ENCODE measurements around the gene RXRB.

The RXRB gene

DNA sequence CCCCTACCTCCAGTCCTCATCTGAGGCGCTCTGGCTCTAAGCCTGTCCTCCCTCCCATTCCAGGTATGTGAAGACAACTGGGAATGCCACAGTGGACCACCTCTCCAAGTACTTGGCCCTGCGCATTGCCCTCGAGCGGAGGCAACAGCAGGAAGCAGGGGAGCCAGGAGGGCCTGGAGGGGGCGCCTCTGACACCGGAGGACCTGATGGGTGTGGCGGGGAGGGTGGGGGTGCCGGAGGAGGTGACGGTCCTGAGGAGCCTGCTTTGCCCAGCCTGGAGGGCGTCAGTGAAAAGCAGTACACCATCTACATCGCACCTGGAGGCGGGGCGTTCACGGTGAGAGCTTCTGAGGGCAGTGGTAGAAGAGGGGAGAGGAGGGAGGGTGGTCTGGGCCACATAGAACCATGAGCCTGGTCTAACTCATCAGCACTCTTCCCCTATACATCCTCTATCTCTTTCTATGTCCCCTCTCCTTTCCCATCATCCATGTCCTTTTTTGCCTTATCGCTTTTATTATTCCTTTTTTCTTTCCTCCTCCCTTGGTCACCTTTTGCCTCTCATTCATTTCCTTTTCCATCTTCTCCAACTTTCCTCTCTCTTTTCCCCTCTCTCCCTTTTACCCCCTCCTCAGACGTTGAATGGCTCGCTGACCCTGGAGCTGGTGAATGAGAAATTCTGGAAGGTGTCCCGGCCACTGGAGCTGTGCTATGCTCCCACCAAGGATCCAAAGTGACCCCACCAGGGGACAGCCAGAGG is 11.4 kb upstream of the RXRB start:
- no peak for DNase-seq (ENCODE audit: low read depth in 2 of 2, low spot score in 1 of 2)

DNA sequence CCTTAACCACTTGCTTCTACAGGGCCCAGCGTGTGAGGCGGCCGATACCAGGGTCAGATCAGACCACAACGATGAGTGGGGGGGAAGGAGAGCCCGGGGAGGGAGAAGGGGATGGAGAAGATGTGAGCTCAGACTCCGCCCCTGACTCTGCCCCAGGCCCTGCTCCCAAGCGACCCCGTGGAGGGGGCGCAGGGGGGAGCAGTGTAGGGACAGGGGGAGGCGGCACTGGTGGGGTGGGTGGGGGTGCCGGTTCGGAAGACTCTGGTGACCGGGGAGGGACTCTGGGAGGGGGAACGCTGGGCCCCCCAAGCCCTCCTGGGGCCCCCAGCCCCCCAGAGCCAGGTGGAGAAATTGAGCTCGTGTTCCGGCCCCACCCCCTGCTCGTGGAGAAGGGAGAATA is 10.7 kb upstream of the RXRB start:
- DNase-seq (ENCODE audit: low read depth in 2 of 2, low spot score in 1 of 2): no peak

DNA sequence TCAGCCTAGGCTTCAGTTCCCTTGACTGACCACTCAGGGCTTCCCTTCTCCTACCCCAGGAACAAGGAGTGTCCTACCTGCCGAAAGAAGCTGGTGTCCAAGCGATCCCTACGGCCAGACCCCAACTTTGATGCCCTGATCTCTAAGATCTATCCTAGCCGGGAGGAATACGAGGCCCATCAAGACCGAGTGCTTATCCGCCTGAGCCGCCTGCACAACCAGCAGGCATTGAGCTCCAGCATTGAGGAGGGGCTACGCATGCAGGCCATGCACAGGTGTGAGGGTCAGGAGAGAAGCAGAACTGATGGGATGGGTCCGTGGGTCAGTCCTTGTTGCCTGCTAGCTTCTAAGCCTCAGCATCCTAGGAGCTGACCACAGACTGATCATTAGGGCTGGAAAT is 9.4 kb upstream of the RXRB start:
- DNase-seq (ENCODE audit: low read depth in 2 of 2, low spot score in 1 of 2): no peak

DNA sequence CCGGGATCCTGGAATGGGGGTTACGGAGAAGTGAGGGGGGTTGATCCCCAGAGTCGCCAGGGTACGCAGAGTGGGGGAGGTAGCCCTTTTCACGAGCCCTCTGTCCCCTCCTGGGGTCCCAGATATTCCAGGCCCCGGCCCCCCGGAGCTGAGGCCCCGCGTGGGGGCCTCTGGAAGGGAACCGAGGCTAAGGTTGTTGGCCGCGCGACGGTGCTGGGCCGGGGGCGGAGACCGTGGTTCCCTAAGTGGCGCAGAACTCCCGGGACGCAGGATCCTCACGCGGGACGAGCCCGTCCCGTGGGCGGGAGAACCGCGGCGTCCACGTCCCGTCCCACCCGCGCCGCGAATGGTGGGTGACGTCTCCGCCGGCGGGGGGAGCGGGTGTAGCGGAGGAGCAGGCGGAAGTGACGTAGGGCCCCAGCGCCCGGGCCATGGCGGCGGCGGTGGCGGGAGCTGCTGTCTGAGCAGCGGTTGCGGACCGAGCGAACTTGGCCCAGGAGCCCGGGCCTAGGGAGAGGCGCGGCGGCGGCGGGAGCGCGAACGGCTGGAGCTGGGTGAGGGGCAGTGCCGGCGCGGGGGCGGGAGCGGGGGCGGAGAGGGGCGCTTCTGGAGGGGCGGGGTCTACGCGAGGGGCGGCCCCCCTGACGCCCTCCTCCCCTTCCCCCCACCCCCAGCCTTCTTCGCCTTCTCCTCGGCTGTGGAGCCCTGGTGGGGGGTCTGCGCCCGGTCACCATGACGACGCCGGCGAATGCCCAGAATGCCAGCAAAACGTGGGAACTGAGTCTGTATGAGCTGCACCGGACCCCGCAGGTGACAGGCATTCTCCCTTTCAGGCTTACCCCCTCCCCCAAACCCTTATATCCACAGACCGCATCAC is 7.9 kb upstream of the RXRB start, which contains the start of gene RING1:
Gene RING1, plus strand, starts transcription at position 410 of the 877 bp plus-strand sequence. Its CDS starts 323 bp downstream, at position 733.
- peak; percentile 71 for DNase-seq (ENCODE audit: low read depth in 2 of 2, low spot score in 1 of 2)

DNA sequence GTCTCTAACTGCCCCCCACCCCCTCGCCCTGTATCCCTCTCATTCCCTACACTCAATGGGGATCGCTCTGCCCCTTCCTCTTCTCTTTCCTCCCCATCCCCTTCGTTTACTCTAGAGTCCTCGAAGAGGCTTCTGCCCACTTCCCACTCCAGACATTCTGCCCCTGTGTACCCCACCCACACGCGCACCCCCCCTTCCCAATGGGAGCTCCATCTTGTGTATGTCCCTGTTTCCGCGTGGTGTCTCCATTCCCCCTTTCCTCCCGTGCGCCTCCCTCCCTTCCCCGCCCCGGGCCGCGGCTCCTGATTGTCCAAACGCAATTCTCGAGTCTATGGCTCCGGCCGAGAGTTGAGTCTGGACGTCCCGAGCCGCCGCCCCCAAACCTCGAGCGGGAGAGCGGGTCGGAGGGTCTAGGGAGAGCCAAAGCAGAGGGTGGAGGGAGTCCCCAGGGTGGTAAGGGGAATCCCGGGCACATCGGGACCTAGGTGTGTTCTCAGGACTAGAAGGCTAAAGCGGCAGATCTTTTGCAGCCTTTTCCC is 7.2 kb upstream of the RXRB start:
- no peak for DNase-seq (ENCODE audit: low read depth in 2 of 2, low spot score in 1 of 2)

DNA sequence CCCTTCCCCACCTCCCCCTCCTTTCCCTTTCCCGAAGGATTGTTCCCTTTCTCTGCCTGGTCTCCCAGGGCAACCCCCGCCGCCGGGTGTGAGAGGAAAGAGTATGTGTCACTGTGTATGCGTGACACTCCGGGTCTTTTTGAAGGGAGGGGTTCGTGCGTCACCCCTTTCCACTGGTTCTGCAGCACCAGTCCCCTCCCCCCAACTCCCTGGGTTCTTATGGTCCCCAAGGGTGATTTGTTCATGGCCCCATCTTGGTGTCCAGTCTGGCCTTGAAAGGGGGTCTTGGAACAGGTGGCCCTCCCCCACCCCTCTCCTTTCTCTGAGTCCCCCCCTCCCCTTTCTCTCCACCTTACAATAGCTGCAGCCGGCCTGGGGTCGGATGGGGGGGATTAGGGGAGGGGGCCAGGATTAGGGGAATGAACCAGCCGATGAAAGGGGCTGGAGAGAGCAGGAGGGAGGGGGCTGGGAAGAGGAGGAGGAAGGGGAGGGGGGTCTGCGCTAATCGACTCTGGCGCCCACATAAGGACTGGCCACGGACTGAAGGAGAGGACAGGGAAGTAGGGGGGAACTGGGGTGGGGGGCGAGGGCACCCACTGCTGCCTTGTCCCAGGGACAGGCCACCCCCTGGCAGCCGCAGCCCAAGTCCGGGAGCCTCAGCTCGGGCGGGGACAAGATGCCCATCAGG is 6.5 kb upstream of the RXRB start:
- no peak for DNase-seq (ENCODE audit: low read depth in 2 of 2, low spot score in 1 of 2)

DNA sequence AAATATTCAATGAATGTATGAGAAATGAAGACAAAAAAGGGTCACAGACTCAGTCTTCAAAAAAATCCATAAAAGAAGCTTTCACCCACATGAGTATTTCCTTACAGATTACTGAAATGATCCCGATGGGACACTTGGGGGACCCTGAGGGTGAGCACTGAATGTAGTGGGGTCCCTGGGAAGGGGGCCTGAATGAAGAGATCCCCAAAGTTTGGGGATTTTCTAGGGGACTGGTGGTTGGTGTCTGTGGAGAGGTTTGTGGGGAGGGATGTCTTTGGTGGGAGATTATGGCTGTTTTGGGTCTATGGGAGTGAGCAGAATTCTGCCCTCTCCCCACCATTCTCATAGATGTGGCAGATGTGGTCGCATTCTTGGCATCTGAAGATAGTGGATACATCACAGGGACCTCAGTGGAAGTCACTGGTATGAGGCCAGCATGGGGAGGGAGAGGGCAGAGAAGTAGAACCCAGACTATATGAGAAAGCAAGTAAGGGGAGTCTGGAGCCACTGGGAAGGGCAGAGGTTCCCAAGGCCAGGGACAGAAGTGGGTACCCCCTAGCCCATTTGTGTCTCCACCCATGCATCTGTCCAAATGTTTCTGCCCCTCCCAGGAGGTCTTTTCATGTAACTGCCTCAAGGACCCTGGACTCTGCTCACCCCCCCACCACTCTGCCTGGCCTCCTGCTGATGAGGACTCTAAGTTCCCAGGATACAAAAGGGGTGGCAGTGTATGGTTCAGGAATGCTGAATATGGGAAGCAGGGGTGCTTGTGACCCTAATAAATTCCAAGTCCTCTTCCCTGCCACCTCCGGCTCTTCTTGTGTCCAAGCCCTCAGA is 5.8 kb upstream of the RXRB start:
- DNase-seq (ENCODE audit: low read depth in 2 of 2, low spot score in 1 of 2): no peak

DNA sequence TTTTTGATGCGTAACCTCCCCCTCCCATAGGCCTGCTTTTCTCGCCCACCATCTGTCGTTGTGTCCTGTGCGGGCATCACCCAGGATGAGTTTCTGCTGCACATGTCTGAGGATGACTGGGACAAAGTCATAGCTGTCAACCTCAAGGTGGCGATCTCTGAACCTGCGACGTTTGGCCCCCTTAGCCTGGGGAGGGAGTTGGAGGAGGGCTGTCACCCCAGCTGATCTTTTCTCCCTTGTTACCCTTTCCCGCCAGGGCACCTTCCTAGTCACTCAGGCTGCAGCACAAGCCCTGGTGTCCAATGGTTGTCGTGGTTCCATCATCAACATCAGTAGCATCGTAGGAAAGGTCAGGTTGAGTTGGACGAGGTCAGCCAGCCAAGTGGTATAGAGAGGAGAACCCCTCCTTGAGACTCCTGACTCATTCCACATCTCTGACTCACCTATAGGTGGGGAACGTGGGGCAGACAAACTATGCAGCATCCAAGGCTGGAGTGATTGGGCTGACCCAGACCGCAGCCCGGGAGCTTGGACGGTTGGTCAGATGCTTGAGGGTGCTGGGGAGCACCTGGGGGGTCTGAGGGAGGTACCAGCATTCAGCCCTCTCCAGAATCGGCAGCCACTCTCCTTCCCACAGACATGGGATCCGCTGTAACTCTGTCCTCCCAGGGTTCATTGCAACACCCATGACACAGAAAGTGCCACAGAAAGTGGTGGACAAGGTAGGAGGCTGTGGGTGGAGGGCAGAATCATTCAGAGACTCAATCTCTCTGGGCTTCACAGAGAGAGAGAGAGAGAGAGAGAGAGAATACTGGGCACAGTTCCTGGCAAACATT is 4.9 kb upstream of the RXRB start:
- no peak for DNase-seq (ENCODE audit: low read depth in 2 of 2, low spot score in 1 of 2)

DNA sequence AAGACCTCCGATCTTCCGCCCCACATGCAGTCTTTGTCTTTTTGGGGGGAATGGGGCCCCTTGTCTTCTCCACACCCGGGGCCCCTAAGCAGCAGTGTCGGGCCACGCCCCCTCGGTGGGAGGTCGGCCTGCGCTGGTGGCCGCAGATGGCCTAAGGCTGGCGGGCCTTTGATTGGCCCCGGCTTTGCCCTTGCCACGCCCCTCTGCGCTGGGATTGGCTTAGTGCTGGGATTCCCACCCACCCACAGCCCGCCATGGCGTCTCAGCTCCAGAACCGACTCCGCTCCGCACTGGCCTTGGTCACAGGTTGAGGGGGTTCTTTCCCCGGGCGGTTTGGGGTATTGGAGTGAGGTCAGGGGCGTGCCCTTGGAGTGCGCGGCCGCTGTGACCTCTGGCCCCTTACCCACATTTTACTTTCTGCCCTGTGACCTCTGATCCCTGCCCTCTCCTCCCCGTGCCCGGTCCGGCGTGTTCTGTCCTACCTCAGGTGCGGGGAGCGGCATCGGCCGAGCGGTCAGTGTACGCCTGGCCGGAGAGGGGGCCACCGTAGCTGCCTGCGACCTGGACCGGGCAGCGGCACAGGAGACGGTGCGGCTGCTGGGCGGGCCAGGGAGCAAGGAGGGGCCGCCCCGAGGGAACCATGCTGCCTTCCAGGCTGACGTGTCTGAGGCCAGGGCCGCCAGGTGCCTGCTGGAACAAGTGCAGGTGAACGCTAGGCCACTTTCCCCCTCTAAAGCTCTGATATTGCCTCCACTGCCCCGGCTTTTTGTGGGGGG is 4.1 kb upstream of the RXRB start, which contains the start of gene HSD17B8:
Gene HSD17B8, plus strand, starts transcription at position 241 of the 776 bp plus-strand sequence. Its CDS starts 14 bp downstream, at position 255.
- DNase-seq (ENCODE audit: low read depth in 2 of 2, low spot score in 1 of 2): peak; percentile 79 to 89

DNA sequence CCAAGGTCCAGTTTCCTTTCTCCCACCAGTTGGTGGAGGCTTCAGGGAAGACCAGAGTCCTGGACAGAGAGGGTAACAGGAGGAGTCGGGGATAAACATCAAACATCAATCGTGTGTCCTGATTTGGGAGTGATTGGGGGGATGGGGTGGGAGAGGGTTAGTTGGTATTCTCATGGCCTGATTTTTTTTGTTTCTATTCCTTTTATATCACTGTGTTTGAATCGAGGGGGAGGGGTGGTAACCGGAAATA is 3.6 kb upstream of the RXRB start:
- DNase-seq (ENCODE audit: low read depth in 2 of 2, low spot score in 1 of 2): no peak

DNA sequence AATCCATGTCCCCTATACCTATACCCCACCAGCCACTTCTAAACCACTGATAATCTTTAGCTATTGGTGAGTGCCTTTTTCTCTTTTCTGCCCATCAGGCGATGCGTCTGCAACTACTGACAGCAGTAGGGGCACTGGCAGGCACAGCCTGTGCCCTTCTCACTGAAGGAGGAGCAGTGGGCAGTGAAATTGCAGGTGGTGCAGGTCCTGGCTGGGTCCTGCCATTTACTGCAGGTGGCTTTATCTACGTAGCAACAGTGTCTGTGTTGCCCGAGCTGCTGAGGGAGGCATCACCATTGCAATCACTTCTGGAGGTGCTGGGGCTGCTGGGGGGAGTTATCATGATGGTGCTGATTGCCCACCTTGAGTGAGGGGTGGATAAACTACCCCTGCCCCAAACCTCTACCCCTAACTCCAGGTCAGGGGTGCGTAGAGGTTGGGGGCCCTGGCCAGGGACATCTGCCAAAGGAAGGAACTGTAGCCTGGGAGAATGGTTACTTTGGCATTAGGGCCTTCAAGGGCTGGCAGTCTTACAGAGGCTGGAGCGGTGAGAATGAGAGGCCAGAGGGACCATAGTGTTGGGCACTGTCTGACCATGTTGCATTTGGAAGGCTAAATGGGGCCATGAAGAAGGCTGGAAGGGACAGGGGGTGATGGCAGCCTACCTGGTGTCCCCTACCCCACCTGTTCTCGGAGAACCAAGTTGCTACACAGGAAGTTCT is 3.1 kb upstream of the RXRB start:
- DNase-seq (ENCODE audit: low read depth in 2 of 2, low spot score in 1 of 2): no peak

DNA sequence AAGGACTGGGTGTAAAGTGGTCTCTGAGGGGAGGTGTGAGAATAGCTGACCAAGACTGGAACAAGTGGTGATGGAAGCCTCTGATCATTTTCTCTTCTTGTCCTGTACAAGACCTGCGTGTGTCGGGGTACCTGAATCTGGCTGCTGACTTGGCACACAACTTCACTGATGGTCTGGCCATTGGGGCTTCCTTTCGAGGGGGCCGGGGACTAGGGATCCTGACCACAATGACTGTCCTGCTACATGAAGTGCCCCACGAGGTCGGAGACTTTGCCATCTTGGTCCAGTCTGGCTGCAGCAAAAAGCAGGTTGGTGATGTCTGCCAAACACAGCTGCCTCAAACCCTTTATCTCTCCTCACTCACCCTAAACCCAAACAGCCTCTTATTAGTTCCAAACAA is 2.3 kb upstream of the RXRB start:
- DNase-seq (ENCODE audit: low read depth in 2 of 2, low spot score in 1 of 2): no peak

DNA sequence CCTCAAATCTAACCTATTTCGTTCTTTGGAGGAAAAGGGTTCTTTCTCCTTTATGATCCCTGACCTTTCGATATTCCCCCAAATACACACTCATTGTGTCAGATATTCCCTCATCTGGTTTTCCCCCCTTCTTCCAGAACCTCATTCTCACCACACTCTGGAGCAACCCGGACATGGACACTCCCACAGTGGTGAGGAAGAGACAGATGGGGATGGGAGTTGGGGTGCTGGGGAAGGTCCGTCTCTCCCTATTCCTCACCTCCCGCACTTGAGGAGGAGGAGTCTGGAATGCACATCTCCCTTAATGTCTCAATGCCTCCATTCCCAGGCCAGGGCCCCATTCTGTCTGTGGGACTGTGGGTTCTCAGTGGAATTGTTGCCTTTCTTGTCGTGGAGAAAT is 1.5 kb upstream of the RXRB start:
- no peak for DNase-seq (ENCODE audit: low read depth in 2 of 2, low spot score in 1 of 2)

DNA sequence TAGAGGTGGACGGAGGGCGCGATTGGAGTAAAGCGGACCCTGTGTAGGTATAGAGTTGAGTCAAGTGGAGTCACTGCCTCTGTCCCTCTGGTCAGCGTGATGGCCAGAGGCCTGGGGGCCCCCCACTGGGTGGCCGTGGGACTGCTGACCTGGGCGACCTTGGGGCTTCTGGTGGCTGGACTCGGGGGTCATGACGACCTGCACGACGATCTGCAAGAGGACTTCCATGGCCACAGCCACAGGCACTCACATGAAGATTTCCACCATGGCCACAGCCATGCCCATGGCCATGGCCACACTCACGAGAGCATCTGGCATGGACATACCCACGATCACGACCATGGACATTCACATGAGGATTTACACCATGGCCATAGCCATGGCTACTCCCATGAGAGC is 681 bp upstream of the RXRB start:
- DNase-seq (ENCODE audit: low read depth in 2 of 2, low spot score in 1 of 2): no peak

DNA sequence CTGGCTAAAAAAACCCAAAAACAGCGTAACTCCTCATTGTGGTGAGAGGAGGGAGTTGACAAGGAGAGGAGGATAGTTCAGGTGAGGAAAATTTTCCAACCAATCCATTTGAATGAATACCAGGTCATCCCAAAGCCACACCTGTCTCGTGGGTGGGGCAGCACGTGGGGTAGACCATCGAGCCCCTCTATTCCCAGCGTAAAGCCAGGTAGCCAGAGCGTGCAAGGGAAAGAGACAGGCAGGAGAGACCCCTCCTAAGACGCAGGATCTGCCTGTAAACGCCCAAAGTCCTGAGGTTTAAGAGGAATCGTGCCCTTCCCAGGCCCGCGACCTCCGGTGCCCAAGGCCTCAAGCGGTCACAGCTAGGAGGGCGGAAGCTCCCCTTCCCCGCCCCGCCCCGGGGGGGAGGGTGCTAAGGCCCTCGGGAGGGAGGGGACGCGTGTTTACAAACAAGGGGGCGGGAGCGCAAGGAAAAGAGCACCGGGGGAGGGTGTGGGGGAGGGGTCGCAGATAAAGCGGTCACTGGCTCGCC is 712 bp downstream of the RXRB start:
- peak; percentile 33 to 41 for DNase-seq (ENCODE audit: low read depth in 2 of 2, low spot score in 1 of 2)

DNA sequence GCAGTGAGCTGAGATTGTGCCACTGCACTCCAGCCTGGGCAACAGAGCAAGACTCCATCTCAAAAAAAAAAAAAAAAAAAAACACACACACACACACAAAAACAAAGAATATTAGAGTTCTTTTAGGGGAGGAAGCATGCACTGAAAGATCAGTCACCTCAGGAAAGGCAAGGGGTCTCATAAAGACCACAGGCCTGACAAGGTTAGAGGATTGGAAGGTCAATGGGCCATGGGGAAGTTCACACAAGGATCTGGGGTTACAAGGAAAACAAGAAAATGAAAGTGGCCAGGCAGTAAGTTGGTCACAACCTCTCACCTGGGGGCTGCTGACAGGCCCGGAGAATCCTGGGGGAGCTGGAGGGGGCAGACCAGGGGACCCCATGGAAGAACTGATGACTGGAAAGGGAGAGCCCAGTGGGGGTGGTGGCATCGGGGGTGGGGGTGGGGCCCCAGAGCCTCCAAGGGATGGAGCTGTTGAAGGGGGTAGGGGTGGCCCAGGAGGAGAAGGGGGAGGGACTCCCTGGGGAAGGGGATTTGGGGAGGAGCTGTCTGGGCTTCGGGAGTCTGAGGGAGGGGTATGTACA is 1.5 kb downstream of the RXRB start:
- no peak for DNase-seq (ENCODE audit: low read depth in 2 of 2, low spot score in 1 of 2)

DNA sequence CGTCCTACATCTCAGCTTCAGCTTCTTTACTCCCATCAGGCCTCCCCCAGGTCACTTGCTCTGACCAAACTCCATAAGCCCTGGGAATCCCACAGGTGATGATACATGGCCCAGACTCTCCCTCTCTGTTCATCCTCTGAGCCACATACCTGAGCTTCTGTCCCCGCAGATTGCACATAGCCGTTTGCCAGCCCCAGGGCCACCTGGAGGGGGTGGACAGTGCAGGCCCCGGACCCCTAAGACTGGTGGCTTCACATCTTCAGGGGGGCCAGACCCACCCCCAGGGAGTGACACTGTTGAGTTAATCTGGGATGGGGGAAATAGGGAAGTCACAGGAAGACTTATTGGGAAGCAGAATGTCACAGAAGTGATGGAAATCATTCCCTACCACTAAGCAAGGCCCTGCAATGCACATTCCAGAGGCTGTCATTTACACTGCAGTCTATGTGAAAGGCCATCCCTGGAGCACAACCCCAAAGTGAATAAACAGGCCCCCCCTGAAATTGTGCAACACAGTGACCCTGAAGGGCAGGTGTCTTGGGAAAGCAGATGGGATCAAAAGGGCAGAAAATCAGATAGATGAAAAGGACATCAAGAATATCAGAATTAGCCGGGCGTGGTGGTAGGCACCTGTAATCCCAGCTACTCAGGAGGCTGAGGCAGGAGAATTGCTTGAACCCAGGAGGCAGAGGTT is 2.2 kb downstream of the RXRB start:
- DNase-seq (ENCODE audit: low read depth in 2 of 2, low spot score in 1 of 2): no peak

Data from stimulated activated CD8-positive, alpha-beta memory T cell treated with anti-CD3 and anti-CD28 coated beads, Interleukin-4, amount 100 ng/mL, for 1 hour (primary cell).